ENCODE data around the gene LRP1B. TPM values are rescaled to one million over a fixed set of nuclear protein-coding genes. Genes with fewer than 3 reads are reported as not detected.

Gene LRP1B
- total and polyA plus RNA-seq, 2 of the 8 experiments (the other 6 are each of a cell fraction or from before 2014, with no cell fraction given), result 0.03 TPM; not detected in 1

DNA sequence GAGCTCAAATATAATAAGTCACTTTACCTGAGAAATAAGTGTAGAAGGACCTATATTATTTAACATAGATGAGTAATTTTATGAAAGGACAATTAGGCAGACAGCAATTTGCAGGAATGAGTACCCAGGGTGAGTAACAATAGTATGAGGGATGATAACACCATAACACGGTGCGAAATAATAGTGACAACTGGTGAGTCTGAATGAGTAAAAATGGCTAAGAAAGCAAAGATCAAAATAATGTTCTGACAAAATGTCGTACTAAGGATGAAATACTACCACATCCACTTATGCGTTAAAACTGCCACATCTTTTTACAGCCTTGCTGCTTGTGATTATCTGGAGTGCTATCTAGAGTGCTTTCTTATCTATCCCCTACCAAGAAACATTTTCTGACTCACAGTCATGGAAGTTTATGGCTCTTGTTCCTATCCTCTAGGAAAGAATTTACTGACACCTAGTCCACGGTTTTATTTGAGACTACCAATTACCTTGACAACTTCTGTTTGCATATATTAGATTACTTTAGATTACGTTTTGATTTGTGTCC lies 929.7 kb downstream of the LRP1B start:
- Histone ChIP-seq H2AK5ac (ENCODE audit: low read depth, low read length) (no peak overlapping the region), H2BK12ac (ENCODE audit: low read depth, low read length) (no peak overlapping the region), H3K27ac (ENCODE audit: low read depth, low read length) (no peak overlapping the region), H4K5ac (ENCODE audit: insufficient read length, low read depth, low read length) (no peak overlapping the region), H3K79me1 (ENCODE audit: low read depth, low read length) (no peaks in the 10 kb centered on the region), H4K8ac (ENCODE audit: extremely low read depth, insufficient read depth, low read length) (no peak overlapping the region), H3K23me2 (ENCODE audit: low read depth, low read length) (no peaks in the 10 kb centered on the region; the same call in 1 of the 2 replicates), H3K9me3 (ENCODE audit: insufficient read depth in 2 of 2, low read depth in 1 of 2, low read length in 1 of 2) (no peaks in the 10 kb centered on the region), H2BK15ac (ENCODE audit: low read length) (no peak overlapping the region), H3K36me3 (ENCODE audit: control insufficient read depth in 2 of 4, insufficient read depth in 4 of 4, low read length in 3 of 4) (no peaks in the 10 kb centered on the region), H2BK20ac (ENCODE audit: low read length) (no peak overlapping the region), H4K20me1 (replicated peaks in 1 of 2; ENCODE audit: control insufficient read depth in 1 of 2, insufficient read depth in 2 of 2, low read length in 2 of 2) (peaks cover 0 to 1% of the 10 kb centered on the region in 2 experiments), H3K4me3 (ENCODE audit: extremely low read depth in 1 of 4, insufficient read depth in 2 of 4, low read depth in 3 of 4, low read length in 4 of 4) (no peak overlapping the region), H3K14ac (ENCODE audit: insufficient read length) (no peak overlapping the region), H3K4me1 (replicated peaks in 1 of 4; ENCODE audit: control insufficient read depth in 3 of 4, insufficient read depth in 4 of 4, low read length in 3 of 4) (no peaks in the 10 kb centered on the region), H3K56ac (replicated peaks; ENCODE audit: insufficient read length, low read depth, low read length) (no peak overlapping the region), H3K18ac (ENCODE audit: extremely low read depth, low read length) (no peak overlapping the region), H3K79me2 (ENCODE audit: control insufficient read depth in 1 of 2, insufficient read depth in 2 of 2, low read length in 2 of 2) (no peaks in the 10 kb centered on the region), H2BK120ac (replicated peaks; ENCODE audit: low read depth, low read length) (no peak overlapping the region), H3K23ac (ENCODE audit: insufficient read length) (no peak overlapping the region), H4K91ac (replicated peaks; ENCODE audit: insufficient read length, low read length) (no peak overlapping the region), H3K4ac (replicated peaks; ENCODE audit: insufficient read length, low read depth, low read length) (no peak overlapping the region), H2BK5ac (ENCODE audit: low read depth, low read length) (no peak overlapping the region), H3K4me2 (ENCODE audit: insufficient read depth in 1 of 2, low read depth in 2 of 2, low read length in 2 of 2) (no peak overlapping the region), H3K9ac (replicated peaks in 1 of 4; ENCODE audit: extremely low read depth in 1 of 4, low read depth in 3 of 4, low read length in 3 of 4) (no peak overlapping the region), H3K27me3 (replicated peaks in 1 of 4; ENCODE audit: control insufficient read depth in 3 of 4, extremely low read depth in 1 of 4, insufficient read depth in 3 of 4, low read length in 3 of 4) (no peaks in the 10 kb centered on the region), H2AFZ (ENCODE audit: low read length) (no peak overlapping the region)
- 75% methylated on average over 6 of the region's 6 CpGs; no CpG with 5 or more reads in 1 of the 2 experiments for WGBS, 2 experiments (ENCODE audit: extremely low coverage in 1 of 2, insufficient coverage in 1 of 2, insufficient read length in 1 of 2, insufficient replicate concordance in 2 of 2, low coverage in 1 of 2, low lambda C conversion rate in 2 of 2, missing lambda C conversion rate in 1 of 2)
- DNase-seq (ENCODE audit: low read depth in 1 of 2, low spot score in 2 of 2), result no peak
- CTCF ChIA-PET (ENCODE audit: partially characterized antibody), result no interaction called here
- no peak for FAIRE-seq
- POLR2A ChIA-PET (ENCODE audit: partially characterized antibody), result no interaction called here
- no peak for TF ChIP-seq KDM4A (IDR thresholded peaks at IDR 0.05; ENCODE audit: low read depth, low read length, severe bottlenecking)
- TF ChIP-seq RNF2 (IDR thresholded peaks at IDR 0.05; ENCODE audit: borderline replicate concordance, low read depth, low read length, missing control alignments, poor library complexity, severe bottlenecking), result no peak
- no peak for TF ChIP-seq CREB1 (IDR thresholded peaks at IDR 0.05)
- TF ChIP-seq SP4 (IDR thresholded peaks at IDR 0.05; ENCODE audit: low read length), result no peak
- TF ChIP-seq POU5F1 (IDR thresholded peaks at IDR 0.05; ENCODE audit: low read depth, low read length), result no peak
- TF ChIP-seq KDM5A (IDR thresholded peaks at IDR 0.05; ENCODE audit: low read length), result no peak
- no peak for TF ChIP-seq EZH2 (IDR thresholded peaks at IDR 0.05; ENCODE audit: low read depth, low read length, severe bottlenecking)
- no peak for TF ChIP-seq EGR1 (IDR thresholded peaks at IDR 0.05; ENCODE audit: borderline replicate concordance, low read depth, low read length)
- no peak for TF ChIP-seq RAD21 (IDR thresholded peaks at IDR 0.05 in 1 of 2, conservative IDR thresholded peaks at IDR 0.05 in 1 of 2; ENCODE audit: low read depth in 2 of 2, low read length in 2 of 2)
- no peak for TF ChIP-seq CHD2 (IDR thresholded peaks at IDR 0.05; ENCODE audit: low read length)
- TF ChIP-seq FOSL1 (IDR thresholded peaks at IDR 0.05; ENCODE audit: insufficient read depth, low read depth, low read length), result no peak
- TF ChIP-seq GTF2F1 (IDR thresholded peaks at IDR 0.05; ENCODE audit: borderline replicate concordance, low read depth, low read length), result no peak
- no peak for TF ChIP-seq SIRT6 (IDR thresholded peaks at IDR 0.05; ENCODE audit: low read length)
- no peak for TF ChIP-seq CBX8 (IDR thresholded peaks at IDR 0.05; ENCODE audit: borderline replicate concordance, low read depth, low read length)

All from H1 (cell line).